Cortex of kidney (tissue), 1 donor: ENCODE data around the gene CELA3A.
"Not testable (repeated sequence)": the region's sequence is repeated elsewhere in the genome, so short reads cannot be mapped to it uniquely, and the experiment has no call there.

Source experiments
- DNase-seq: peaks from one replicate; lab custom pipeline; 2025; lab: John Stamatoyannopoulos, UW

Gene CELA3A

GRCh38 chr1:21981253-21981652, 20.2 kb upstream of the CELA3A start:
- DNase-seq, result not testable (repeated sequence)

- not testable (repeated sequence) for DNase-seq
These were observed 19.3 kb upstream of the CELA3A start for GRCh38 chr1:21982122-21982521.

GRCh38 chr1:21983539-21983938, 17.9 kb upstream of the CELA3A start:
- not testable (repeated sequence) for DNase-seq

GRCh38 chr1:21985893-21986292, 15.6 kb upstream of the CELA3A start:
- DNase-seq, result not testable (repeated sequence)

- DNase-seq, result not testable (repeated sequence)
These were observed 15.1 kb upstream of the CELA3A start for GRCh38 chr1:21986386-21986785.

GRCh38 chr1:21989672-21990393, 11.6 kb upstream of the CELA3A start:
- DNase-seq, result not testable (repeated sequence)

GRCh38 chr1:21992186-21992585, 9.3 kb upstream of the CELA3A start:
- DNase-seq, result not testable (repeated sequence)

- not testable (repeated sequence) for DNase-seq
These were observed 6.7 kb upstream of the CELA3A start for GRCh38 chr1:21994716-21995115.

GRCh38 chr1:21996663-21996970, 4.8 kb upstream of the CELA3A start:
- not testable (repeated sequence) for DNase-seq

- DNase-seq, result not testable (repeated sequence)
These were observed 3.4 kb upstream of the CELA3A start for GRCh38 chr1:21997891-21998623.

- DNase-seq, result not testable (repeated sequence)
These were observed 2.7 kb upstream of the CELA3A start for GRCh38 chr1:21998624-21999294.

GRCh38 chr1:21999645-22000044, 1.8 kb upstream of the CELA3A start:
- not testable (repeated sequence) for DNase-seq

- not testable (repeated sequence) for DNase-seq
These were observed 1.0 kb downstream of the CELA3A start for GRCh38 chr1:22002461-22002860.

- DNase-seq, result not testable (repeated sequence)
These were observed 1.4 kb downstream of the CELA3A start for GRCh38 chr1:22002875-22003274.

- DNase-seq, result not testable (repeated sequence)
These were observed 2.5 kb downstream of the CELA3A start for GRCh38 chr1:22003959-22004358.

GRCh38 chr1:22005261-22006149, 4.0 kb downstream of the CELA3A start:
- not testable (repeated sequence) for DNase-seq

- not testable (repeated sequence) for DNase-seq
These were observed 5.3 kb downstream of the CELA3A start for GRCh38 chr1:22006736-22007135.

- DNase-seq, result not testable (repeated sequence)
These were observed 5.8 kb downstream of the CELA3A start for GRCh38 chr1:22007262-22007661.

GRCh38 chr1:22009566-22009965, 8.1 kb downstream of the CELA3A start:
- not testable (repeated sequence) for DNase-seq

GRCh38 chr1:22012752-22013151, 11.3 kb downstream of the CELA3A start:
- DNase-seq, result not testable (repeated sequence)

- DNase-seq, result not testable (repeated sequence)
These were observed 13.2 kb downstream of the CELA3A start for GRCh38 chr1:22014575-22015206.
